Right cardiac atrium (tissue), 5 donors: ENCODE results near the gene NDUFS8. TPM values are rescaled to one million over a fixed set of nuclear protein-coding genes. Genes with fewer than 3 reads are reported as not detected.

Experiments used
- ATAC-seq, 2 donors: fragments of 200-7000 bp; cut with Tn5 transposase; one replicate each; pipeline versions ENCODE4 v1.8.0 to v1.9.1; 2020; ENCODE audit warnings: moderate library complexity in 2 of 2, mild to moderate bottlenecking in 1 of 2
- DNase-seq, 3 donors: peaks; one replicate each; pipeline ENCODE4 v3.0.0-alpha.2; 2020
- H3K27ac ChIP-seq: one replicate; pipeline ENCODE4 v1.5.1; 2013; ENCODE audit warnings: mild to moderate bottlenecking, low read length, control low read depth, moderate library complexity
- H3K27me3 ChIP-seq: one replicate; pipeline ENCODE4 v1.6.1; 2013; ENCODE audit not compliant: control insufficient read depth, insufficient read depth
- H3K4me1 ChIP-seq: one replicate; pipeline ENCODE4 v1.6.1; 2013; ENCODE audit warnings: low read length; ENCODE audit not compliant: control insufficient read depth, insufficient read depth
- H3K4me3 ChIP-seq: one replicate; pipeline ENCODE4 v1.5.1; 2013; ENCODE audit warnings: low read length, control low read depth
- H3K9me3 ChIP-seq: one replicate; pipeline ENCODE4 v1.6.1; 2013; ENCODE audit warnings: low read length; ENCODE audit not compliant: control insufficient read depth
- WGBS: extraction: QIAGEN DNeasy Blood & Tissue Kit; methylation state at CpG from one replicate; pipeline ENCODE4 v1.1.7; 2013; 5-methylcytosine and 5-hydroxymethylcytosine counted together
- intact Hi-C, 4 donors: fragments of 100-400 bp; cut with DNase I; formaldehyde crosslinking; loops; one replicate each; pipeline versions ENCODE4 v1.11.0 to v1.14.0; 2022 to 2023
- polyA plus RNA-seq: library from polyadenylated mRNA; stranded (reverse); fragments of 200-250 nt; gene quantifications from one replicate; pipeline ENCODE4 v1.2.3, GENCODE V29; 2013
- total RNA-seq, 4 donors: library from RNA; stranded (reverse); fragmentation: NEBNext Ultra II Directional; extraction: Animal tissue kit (Norgen Biotek cat#: 25700); gene quantifications; one replicate each; pipeline ENCODE4 v1.2.1, GENCODE V29; 2021
- donor health status: healthy with polysubstance abuse.
- donor health status: DM: no; HTN: yes; CAD: no.
- donor health status: DM: no; HTN: no; CAD: no.
- donor health status: DM: no; HTN: yes; CAD: no; lungs with severe emphysema.
- donor health status: DM: yes; HTN: yes; CAD: no.

The NDUFS8 gene
- total and polyA plus RNA-seq, 5 donors = 334 to 642 (median 433) TPM

DNA sequence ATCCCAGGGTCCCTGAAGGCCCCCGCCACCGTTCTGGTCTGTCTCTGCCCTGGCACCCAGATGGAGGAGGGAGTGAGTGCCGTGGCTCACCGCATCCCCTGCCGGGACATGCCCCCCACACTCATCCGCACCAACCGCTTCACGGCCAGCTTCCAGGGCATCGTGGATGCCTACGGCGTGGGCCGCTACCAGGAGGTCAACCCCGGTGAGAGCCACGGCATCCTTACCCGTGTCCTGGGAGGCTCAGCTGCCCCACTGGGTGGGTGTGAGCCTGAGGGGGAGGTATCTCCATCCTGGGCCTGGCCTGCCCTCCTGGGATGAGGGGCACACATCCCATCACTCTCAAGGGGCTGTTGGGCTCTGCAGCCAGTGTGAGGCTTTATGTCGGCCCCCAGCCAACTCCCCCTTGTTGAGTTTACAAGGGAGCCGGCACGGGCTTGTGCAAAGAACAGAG lies 14.4 kb downstream of the NDUFS8 start:
- Histone ChIP-seq H3K9me3 (no peaks in the 10 kb centered on the region), H3K4me1 (no peaks in the 10 kb centered on the region), H3K4me3 (no peak overlapping the region), H3K27me3 (no peaks in the 10 kb centered on the region), H3K27ac (no peak overlapping the region)
- ATAC-seq = no peak
- 95% methylated on average over 18 of the region's 18 CpGs for WGBS
- intact Hi-C loops = no loop called here
- peak in 1 of 3 donors; percentile 35 for DNase-seq

DNA sequence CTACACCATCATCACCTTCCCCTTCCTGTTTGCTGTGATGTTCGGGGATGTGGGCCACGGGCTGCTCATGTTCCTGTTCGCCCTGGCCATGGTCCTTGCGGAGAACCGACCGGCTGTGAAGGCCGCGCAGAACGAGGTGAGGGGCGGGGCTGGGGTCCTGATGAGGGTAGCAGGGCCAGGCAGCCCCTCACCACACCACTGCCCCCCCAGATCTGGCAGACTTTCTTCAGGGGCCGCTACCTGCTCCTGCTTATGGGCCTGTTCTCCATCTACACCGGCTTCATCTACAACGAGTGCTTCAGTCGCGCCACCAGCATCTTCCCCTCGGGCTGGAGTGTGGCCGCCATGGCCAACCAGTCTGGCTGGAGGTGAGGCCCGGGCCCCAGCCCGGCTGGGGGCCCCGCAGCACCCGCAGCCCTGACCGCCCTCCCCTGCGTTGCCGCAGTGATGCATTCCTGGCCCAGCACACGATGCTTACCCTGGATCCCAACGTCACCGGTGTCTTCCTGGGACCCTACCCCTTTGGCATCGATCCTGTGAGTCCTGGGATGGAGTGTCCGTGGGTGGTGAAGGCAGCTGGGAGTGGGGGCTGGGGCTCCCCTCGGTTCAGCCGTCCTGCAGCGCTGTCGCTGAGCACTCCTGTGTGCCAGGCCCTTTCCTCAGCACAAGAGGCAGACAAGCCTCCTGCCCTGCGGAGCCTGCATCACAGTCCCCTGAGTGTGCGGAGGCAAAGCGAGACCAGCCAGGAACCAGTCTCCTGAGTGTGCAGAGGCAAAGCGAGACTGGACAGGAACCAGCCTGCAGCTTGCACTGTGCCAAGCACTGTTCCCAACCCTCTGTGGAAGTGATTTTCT lies 17.2 kb downstream of the NDUFS8 start:
- no peak overlapping the region for H3K4me3 ChIP-seq
- no peak overlapping the region for H3K27ac ChIP-seq
- ATAC-seq = no peak
- H3K4me1 ChIP-seq = no peaks in the 10 kb centered on the region
- no peaks in the 10 kb centered on the region for H3K9me3 ChIP-seq
- H3K27me3 ChIP-seq = no peaks in the 10 kb centered on the region
- 85% methylated on average over 37 of the region's 37 CpGs for WGBS
- peak in 2 of 3 donors; percentile 56 to 59 for DNase-seq
- intact Hi-C loops = no loop called here

DNA sequence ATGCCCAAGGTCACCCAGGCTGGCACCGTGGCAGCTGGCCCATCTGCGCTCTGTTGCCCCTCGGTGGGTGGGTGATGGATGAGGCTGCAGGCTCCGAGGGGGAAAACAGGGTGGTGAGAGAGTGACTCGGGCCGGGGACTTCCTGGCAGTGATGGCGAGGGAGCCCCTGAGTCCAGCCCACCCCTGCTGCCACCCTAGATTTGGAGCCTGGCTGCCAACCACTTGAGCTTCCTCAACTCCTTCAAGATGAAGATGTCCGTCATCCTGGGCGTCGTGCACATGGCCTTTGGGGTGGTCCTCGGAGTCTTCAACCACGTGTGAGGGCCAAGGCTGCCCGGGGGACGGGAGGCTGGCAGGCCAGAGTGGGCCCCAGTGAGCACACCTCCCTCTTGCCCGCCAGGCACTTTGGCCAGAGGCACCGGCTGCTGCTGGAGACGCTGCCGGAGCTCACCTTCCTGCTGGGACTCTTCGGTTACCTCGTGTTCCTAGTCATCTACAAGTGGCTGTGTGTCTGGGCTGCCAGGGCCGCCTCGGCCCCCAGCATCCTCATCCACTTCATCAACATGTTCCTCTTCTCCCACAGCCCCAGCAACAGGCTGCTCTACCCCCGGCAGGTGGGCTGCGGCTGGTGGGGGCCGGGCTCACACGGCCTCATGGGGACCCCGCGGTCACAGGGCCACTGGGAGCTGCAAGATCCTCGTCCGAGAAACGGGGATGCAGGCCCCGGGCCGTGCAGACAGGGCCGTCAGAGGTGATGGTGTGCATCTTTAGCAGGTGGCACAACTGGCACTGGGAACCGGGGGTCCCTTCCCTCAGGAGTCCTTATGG lies 18.4 kb downstream of the NDUFS8 start:
- no peaks in the 10 kb centered on the region for H3K4me1 ChIP-seq
- H3K4me3 ChIP-seq = no peak overlapping the region
- DNase-seq (peak in 2 of 3 donors; percentile 37 to 47), ATAC-seq (no peak)
- H3K27me3 ChIP-seq = no peaks in the 10 kb centered on the region
- 92% methylated on average over 35 of the region's 35 CpGs for WGBS
- intact Hi-C loops = no loop called here
- no peaks in the 10 kb centered on the region for H3K9me3 ChIP-seq
- H3K27ac ChIP-seq = no peak overlapping the region

DNA sequence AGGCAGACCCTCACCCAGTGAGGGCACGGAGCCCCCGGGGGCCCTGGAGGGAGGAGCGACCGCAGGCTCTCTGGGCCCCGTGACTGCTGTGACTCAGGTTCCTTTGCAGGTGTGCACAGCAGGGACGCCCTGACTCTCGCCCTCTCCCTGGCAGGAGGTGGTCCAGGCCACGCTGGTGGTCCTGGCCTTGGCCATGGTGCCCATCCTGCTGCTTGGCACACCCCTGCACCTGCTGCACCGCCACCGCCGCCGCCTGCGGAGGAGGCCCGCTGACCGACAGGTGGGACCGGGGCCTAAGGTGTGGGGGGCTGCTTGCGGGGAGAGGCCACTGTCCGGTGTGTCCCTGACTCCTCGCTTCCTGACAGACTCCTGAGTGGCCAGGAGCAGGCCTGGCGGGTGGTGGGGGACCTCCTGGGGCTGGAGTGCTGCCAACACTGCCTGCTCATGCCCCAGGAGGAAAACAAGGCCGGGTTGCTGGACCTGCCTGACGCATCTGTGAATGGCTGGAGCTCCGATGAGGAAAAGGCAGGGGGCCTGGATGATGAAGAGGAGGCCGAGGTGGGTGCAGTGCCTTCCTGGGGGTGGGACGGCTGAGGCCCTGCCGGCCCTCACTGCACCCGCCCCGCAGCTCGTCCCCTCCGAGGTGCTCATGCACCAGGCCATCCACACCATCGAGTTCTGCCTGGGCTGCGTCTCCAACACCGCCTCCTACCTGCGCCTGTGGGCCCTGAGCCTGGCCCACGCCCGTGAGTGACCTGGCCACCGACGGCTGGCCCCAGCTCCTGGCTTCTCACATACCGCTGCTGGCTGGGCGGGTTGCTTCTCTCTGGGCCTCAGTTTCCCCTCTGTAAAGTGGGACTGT lies 19.3 kb downstream of the NDUFS8 start:
- H3K4me1 ChIP-seq = no peaks in the 10 kb centered on the region
- no peaks in the 10 kb centered on the region for H3K27me3 ChIP-seq
- ATAC-seq (no peak), DNase-seq (peak in 2 of 3 donors; percentile 50 to 54)
- 88% methylated on average over 40 of the region's 40 CpGs for WGBS
- no peak overlapping the region for H3K27ac ChIP-seq
- intact Hi-C loops = no loop called here
- no peaks in the 10 kb centered on the region for H3K9me3 ChIP-seq
- no peak overlapping the region for H3K4me3 ChIP-seq

DNA sequence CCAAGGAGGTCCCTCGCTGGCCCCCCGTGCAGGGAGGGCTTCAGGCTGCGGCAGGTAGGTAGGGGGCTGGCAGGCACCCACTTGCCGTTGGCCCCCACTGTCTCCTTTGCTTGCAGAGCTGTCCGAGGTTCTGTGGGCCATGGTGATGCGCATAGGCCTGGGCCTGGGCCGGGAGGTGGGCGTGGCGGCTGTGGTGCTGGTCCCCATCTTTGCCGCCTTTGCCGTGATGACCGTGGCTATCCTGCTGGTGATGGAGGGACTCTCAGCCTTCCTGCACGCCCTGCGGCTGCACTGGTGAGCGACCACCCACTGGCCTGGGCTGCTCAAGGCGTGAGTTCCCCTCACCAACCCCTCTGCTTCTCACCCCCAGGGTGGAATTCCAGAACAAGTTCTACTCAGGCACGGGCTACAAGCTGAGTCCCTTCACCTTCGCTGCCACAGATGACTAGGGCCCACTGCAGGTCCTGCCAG lies 19.9 kb downstream of the NDUFS8 start:
- no peaks in the 10 kb centered on the region for H3K9me3 ChIP-seq
- no peak overlapping the region for H3K4me3 ChIP-seq
- intact Hi-C loops = no loop called here
- no peak overlapping the region for H3K27ac ChIP-seq
- DNase-seq = peak in 2 of 3 donors; percentile 50 to 56
- H3K4me1 ChIP-seq = no peaks in the 10 kb centered on the region
- no peak for ATAC-seq
- H3K27me3 ChIP-seq = no peaks in the 10 kb centered on the region
- WGBS = 90% methylated on average over 18 of the region's 18 CpGs

DNA sequence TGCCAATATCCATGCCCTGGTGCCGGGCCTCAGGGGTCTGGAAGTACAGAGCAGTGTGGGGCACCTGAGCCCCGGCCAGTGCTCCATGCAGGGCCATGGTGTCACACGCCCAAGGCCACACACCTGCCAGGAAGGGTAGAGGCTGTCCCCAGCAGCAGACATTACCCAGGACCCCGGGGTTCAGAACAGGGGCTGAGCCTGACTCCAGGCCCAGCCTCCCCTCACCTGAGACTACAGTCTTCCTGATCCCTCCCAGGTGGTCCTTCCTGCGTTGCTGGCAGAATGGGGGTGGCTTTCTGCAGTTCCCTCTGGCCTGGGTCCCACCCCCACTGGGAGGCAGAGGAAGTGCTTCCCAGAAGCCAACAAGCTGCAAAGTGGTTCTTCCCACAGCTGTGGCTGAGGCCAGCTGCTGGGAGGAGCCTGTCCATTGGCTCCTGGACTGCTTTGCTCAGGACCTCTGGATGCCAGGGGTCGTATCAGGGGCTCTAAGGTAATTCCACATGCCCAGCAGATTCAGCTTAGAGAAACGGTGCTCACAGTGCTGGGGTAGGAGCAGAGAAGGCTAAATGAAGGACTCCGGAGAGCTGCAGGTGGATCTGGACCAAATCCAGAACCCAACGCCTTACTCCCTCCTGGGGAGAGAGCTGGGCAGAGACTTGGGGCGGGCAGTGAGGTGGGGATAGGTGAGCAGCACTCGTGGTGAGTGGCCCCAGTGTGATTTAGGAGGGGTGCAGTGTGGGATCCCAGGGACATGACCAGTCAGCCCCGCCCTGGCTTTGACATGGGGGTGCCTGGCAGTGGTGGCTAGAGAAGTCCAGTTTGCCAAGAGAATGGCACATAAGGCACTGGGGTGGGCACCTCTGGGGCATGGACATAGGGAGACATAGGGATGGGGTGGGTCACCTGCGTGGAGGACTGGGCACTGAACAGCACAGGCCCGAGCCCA lies 21.0 kb downstream of the NDUFS8 start:
- intact Hi-C loops = no loop called here
- H3K9me3 ChIP-seq = no peaks in the 10 kb centered on the region
- DNase-seq (peak in 2 of 3 donors; percentile 50 to 52), ATAC-seq (peak in 1 of 2 donors; percentile 4)
- H3K27me3 ChIP-seq = no peaks in the 10 kb centered on the region
- H3K4me1 ChIP-seq = no peaks in the 10 kb centered on the region
- no peak overlapping the region for H3K4me3 ChIP-seq
- no peak overlapping the region for H3K27ac ChIP-seq
- 77% methylated on average over 14 of the region's 14 CpGs for WGBS

DNA sequence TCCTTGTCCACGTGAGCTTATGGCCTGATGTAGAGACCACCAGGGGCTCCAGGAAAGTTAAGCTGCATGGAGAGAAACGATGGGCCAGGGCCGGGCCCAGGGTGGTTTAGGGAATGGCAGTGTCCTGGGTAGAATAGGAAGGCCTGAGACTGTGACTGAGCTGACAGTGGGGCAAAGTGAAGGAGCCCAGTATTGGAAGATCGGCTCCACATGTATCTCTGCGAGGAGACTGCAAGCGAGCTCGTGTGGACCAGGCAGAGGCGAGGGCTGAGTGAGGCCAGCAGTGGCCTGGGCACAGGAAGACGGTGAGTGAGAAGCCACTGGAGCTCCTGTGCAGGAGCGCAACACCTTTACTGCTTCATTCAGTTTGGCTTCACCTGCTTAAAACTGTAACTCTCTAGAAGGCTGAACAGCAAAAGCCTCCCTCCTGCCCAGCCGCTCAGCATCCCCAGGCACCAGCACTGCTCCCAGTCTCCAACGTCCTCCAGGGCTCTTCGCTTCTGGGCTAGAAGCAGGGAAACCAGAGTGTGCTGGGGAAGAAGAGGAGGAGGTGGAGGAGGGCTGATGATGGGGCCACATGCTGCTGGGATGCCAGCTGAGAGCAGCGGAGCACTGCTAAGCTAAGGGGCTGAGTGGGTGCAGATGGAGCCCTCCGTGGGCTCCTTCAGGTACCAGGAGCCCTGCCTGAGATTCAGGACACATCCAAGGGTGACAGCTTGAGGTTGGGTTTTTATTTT lies 21.8 kb downstream of the NDUFS8 start:
- Histone ChIP-seq H3K27me3 (no peaks in the 10 kb centered on the region), H3K27ac (no peak overlapping the region), H3K4me3 (no peak overlapping the region), H3K4me1 (no peaks in the 10 kb centered on the region), H3K9me3 (no peaks in the 10 kb centered on the region)
- ATAC-seq = no peak
- WGBS = 85% methylated on average over 15 of the region's 15 CpGs
- intact Hi-C loops = no loop called here
- no peak for DNase-seq

DNA sequence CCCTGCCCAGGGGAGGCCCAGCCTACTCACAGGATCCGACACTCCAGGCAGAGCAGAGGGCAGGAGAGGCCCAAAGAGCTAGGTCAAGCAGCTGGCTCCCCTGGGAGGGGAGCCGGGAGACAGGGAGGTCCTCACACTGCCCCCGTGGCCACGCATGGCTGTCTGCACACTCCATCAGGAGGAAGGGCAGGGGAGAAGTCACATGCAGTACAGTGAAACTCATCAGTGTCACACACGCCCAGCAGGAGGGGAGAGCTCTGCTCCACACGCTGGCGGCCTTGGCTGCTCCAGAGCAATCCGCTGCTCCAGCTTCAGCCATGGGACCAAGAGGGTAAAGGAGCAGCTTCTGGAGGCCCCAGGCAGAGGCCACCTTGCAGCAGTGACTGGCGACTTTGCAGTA lies 22.6 kb downstream of the NDUFS8 start:
- no peak for ATAC-seq
- intact Hi-C loops = no loop called here
- H3K4me3 ChIP-seq = no peak overlapping the region
- no peaks in the 10 kb centered on the region for H3K9me3 ChIP-seq
- H3K4me1 ChIP-seq = no peaks in the 10 kb centered on the region
- WGBS = 69% methylated on average over 9 of the region's 9 CpGs
- DNase-seq = peak in 2 of 3 donors; percentile 41 to 50
- H3K27ac ChIP-seq = no peak overlapping the region
- H3K27me3 ChIP-seq = no peaks in the 10 kb centered on the region

DNA sequence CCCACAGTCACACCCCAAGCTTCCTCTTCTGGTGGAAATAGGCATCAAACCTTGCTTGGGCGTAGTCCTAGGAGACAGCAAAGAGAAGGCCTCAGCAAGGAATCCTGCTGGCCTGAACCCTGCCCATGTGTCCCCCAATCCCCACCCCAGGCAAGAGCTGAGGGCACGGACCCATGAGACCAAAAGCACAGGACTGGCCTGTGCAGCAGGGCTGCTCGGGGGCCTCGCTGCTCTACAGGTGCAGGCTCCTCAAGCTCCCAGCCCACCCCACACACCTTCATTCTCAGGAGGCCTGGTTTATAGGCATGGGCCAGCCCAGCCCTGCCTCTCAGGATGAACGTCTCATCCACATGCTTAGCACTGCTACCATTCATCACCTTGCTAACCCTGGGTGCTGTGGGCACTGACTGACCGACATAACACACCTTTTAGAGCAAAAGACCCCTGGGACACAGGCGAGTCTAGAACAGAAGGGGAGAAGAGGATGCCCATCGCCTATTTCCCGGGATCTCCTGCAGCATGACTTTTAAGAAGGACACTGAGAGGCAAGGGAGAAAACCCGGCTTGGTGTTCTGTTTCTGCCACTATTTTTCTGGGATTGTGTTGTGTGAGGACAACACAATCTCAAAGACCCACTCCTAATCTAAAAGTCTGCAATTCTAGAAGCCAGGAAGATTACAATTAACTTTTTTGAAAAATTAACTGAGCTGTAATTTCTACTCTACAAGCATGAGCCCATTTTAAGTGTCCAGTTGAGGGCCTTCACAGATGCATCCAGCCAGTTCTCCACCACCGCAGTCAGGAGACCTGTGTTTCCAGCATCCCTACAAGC lies 23.7 kb downstream of the NDUFS8 start:
- intact Hi-C loops = no loop called here
- DNase-seq (peak in 1 of 3 donors; percentile 39), ATAC-seq (no peak)
- no peaks in the 10 kb centered on the region for H3K9me3 ChIP-seq
- H3K4me3 ChIP-seq = no peak overlapping the region
- H3K27ac ChIP-seq = no peak overlapping the region
- H3K4me1 ChIP-seq = no peaks in the 10 kb centered on the region
- 90% methylated on average over 11 of the region's 11 CpGs for WGBS
- no peaks in the 10 kb centered on the region for H3K27me3 ChIP-seq
